Islet precursor cell (in vitro differentiated cells): Measurements from ENCODE around the gene HCN4.
A peak's percentile ranks its signal among the peaks of the same experiment; 100 is the strongest.
"Not testable (repeated sequence)": the region's sequence is repeated elsewhere in the genome, so short reads cannot be mapped to it uniquely, and the experiment has no call there.

Experiments
- DNase-seq: peaks from one replicate; pipeline ENCODE4 v3.0.0-alpha.2; 2018

Gene HCN4

DNA sequence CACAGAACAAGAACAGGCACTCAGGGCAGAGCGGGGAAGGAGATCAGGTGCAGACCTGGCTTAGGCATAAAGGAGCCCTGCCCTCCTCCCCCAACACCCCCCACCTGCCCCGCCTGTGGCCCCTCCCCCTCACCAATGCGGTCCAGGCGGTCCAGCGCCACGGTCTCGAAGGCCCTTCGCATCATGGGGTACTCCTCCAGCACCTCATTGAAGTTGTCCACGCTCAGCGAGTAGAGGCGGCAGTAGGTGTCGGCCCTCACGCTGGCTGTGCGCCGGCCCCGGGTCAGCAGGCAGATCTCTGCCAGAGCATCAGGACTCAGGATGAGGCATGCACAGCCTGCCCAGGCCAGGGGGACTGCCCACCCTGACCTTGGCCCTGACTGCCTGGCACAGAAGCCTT, 44.8 kb downstream of the HCN4 start:
- peak; percentile 45 for DNase-seq

DNA sequence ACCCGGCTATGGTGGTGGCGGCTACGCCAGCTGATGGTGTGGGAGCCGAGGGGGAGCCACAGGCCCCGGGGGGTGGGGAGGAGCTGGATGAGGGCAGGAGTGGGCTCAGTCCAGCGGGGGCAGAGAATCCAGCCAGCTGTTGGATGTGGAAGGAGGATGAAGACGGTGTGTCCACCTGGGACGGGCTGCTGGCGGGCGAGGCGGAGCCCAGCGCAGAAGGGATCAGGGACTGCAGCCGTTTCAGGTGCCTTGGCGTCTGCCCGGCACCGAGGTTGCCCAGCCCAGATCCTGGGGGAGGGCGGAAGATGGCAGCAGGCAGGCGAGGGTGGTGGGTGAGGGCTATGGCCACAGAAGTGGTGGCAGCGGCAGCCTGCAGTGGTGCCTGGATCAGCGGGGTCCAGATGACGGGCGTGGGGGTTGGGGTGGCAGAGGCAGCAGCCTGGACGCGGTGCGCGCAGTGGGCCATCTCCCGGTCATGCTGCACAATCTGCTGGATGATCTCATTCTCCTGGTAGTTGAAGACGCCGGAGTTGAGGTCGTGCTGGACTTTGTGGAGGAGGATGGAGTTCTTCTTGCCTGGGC, 45.3 kb downstream of the HCN4 start:
- no peak for DNase-seq

DNA sequence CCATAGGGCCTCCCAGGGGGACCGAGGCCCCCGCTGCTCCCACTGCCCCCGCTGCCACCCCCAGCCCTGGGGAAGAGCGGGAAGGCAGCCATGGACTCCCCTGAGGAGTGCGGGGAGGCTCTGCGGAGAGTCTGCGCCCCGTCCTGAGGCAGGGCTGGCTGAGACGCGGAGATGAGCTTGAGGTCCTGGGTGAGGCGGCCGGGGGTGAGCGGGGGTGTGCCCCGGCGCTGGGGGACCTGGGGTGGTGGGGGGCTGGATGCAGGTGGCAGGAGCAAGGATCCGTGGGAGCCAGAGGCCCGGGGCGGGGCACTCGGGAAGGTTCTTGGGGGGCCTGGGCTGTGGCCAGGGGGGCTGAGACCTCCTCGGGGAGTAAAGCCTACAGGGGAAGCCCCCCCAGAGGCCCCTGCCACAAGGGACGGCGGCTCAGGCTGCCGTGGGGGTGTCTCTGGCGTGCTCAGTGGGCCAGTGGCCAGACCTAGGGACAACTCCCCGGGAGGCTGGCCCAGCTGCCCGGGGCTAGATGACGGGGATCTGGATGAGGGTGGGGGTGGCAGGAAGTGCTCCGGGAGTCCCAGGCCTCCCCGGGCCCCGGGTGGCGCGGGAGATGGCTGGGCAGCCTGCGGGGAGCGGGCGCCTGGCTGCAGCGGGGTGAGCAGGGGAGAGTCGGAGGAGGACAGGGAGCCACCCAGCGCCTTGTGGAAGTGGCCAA, 45.9 kb downstream of the HCN4 start:
- DNase-seq = peak; percentile 51

DNA sequence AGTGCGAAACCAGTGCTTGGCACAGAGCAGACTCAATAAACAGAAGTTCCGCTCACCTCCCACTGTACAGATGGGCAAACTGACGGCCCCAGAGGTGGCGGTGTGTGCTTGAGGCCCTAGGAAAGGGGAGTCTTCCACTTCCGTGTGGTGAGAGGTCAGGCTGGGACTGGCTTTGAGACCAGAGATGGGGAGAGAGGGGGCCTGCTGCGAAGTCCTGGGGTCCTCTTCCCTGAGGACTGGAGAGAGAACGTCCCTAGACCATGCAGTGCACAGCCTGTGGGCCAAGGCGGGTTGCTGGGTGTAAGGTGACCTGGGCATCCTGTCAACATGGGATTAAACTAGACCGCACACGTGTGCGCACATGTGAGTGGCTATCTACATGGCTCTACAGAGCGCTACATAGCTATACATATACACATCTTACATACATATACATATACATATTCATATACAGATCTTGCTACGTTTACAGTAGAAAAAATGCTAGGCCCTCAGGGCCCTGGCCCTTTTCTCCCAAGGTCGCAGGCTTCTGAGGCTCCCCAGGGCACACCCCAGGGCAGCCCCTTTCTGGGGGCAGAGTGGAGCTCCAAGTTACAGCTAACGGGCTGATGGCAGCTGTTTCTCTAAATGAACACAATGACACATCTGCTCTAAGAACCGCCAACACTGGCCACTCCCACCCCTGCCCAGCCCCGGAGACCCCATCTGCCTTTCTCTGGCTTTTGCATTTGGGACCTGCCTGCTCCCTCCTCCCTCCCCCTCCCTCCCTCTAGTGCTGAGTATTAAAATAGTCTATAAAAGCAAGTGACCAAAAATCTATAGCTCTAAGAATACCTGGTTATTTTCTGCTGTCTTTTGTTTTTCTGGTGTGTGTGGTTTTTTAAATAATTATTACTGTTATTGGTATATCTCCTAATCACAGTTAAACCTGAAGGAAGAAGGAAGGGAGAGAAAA, 47.0 kb downstream of the HCN4 start:
- peak; percentile 44 for DNase-seq

DNA sequence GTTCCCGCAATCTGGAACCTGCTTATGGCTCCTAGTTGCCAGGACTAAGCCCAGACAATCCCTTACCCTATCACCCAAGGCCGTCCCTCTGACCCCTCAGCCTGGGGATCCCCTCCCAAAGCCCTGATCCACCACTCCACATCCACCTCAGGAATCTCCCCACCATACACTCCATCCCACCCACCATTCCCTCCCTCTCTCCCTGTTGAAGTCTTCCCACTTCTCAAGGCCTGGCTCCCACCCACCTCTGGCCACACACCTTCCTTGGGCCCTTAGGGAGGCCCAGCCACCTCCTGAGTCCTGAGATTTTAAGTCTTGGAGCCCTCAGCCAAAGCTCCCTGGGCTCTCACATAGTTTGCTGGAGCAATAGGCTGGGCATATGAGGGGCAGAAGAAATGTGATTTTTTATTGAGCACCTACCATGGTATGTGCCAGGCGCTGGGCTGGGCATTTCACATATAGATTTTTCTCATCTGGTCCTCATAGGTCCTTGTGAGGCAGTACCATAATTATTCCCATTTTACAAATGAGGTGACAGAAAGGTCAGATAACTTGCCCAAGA, 48.1 kb downstream of the HCN4 start:
- peak; percentile 32 for DNase-seq

DNA sequence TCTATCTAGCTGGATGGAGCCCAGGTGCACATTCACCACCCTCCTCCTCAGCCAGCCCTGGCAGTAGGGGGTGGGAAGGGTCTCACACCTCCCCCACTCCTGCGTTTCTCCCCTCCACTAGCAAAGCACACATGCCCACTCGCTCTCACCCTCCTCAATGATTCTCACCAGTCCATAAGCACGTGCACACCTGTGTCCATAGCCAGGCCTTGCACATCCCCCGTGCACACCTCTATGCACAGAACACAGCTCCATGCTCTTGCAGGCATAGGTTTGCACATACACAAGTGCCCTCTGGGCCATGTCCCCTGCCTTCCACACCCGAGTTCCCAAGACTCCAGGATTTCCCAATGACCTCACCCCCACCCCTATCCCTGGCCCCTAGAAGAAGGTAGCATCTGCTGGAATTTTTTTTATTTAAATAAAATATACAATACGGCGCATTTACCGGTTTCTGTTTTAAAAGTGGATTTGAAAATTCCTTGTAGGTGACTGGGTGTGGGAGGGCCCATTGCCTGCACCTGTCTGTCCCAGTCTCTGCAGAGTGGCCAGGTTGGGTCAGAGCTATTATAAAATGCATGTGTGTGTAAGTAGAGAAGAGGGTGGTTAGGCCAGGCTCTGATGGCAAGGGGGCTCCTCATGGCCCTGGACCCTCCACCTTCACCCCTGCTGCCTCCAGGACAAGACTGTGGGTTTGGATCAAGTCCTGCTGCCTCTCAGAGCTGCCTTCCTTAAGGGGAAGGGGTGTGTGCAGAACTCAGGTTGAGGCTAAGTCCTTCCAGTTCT, 49.1 kb downstream of the HCN4 start:
- no peak for DNase-seq

DNA sequence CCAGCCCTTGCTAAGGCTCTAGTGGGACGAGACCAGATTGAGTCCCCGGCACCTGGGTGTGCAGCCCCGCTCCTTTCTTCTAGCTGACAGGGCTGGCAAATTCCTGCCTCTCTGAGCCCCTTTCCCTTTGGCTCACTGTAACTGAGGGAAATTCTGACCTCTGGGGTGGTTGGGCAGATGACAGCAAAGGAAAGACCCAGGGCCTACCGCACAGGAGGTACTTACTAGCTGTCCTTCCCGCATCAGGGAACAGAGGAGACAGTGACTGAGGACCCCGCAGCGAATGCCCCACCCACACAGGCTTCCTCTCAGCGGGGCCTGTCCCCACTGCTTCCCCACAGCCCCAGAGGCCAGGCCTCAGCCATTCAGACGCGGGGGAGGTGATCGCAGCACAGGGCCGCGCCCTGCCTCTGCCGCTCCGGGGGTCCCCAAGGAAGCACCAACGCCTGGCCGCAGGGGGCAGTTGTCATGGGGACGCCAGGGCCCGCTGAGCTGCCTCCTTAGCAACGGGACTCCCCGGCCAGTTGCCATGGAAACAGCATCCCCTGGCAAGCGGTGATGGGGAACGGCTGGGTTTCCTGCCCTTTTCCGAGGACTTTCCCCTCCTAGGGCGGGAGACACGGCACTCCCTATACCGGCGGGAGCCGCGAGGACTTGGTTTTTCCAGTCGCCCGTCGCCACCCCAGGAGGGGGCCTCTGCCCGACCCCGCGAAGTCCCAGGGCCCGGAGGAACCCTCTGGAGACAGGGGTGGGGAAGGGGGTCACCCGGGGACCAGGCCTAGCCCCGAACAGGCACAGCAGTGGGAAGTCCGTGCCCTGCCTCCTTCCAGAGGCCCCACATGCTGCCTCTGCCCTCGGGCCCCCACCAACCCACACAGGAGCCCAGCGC, 50.1 kb downstream of the HCN4 start:
- DNase-seq = peak; percentile 57

DNA sequence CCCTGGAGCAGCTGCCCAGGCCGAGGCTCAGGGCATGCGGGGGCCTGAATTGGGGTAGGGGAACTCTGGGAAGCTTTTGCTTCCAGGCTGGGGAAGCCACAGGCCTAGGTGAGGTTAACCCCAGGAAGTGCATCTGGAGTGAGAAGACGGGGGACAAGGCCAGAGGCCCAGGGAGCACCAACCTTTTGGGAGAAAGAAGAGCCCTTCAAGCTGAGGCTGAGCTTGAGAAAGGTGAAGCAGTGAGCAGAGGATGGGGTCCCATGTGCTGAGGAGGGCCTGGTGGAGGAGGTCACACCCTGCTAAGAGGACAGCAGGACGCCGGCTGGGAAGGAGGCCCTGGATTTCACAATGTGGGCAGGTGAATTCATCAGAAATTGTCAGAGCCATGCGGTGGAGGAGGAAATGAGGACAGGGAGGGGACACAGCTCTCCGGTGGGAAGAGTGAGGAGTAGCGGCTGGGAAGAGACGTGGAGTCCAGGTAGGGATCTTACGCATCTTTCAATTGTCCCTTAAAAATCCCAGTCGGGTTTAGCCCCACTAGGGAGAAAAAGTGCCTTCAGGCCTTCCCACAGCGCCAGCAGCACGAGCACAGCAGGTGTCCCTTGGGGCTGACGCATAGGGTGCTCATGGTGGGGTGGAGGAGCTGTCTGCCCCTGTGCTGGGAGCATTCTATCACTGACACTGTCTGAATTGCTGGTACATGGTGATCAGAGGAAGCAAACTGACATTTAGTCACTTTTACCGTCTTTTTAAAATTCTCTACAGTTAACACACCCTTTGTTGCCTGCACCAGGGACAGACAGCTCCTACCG, 50.9 kb downstream of the HCN4 start:
- peak; percentile 48 for DNase-seq

DNA sequence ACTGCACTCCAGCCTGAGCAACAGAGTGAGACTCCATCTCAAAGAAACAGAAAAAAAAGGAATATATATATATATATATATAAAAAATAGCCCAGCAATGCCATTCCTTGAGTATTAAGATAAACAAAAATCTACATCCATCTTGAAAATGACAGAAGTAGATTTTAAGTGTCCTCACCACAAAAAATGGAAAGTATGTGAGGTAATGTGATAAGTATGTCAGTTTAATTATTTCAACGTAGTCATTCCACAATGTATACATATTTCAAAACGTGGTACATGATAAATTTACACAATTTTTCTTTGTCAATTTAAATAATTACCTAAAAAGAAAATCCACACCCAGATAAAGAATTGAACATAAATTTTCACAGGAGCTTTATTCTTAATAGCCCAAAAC, 54.9 kb downstream of the HCN4 start:
- DNase-seq = no peak

DNA sequence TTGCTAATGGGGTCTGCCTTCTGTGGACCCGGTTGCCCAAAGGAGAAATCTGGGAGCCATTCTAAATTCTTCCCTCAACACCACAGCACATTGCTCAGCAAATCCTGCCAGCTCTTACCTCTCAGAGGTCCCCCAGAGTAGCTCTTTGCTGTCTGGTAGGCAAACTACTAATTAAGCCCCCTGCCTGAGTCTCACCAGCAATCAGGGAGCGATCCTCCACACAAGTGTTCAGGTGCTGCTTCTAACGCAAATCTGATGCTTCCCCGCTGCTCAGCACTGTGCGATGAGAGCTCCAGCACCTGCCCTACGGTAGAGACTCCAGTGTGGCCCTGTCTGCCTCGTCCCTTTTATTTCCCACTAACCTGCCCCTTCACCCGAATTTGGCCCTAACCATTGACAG, 60.5 kb downstream of the HCN4 start:
- DNase-seq = no peak

DNA sequence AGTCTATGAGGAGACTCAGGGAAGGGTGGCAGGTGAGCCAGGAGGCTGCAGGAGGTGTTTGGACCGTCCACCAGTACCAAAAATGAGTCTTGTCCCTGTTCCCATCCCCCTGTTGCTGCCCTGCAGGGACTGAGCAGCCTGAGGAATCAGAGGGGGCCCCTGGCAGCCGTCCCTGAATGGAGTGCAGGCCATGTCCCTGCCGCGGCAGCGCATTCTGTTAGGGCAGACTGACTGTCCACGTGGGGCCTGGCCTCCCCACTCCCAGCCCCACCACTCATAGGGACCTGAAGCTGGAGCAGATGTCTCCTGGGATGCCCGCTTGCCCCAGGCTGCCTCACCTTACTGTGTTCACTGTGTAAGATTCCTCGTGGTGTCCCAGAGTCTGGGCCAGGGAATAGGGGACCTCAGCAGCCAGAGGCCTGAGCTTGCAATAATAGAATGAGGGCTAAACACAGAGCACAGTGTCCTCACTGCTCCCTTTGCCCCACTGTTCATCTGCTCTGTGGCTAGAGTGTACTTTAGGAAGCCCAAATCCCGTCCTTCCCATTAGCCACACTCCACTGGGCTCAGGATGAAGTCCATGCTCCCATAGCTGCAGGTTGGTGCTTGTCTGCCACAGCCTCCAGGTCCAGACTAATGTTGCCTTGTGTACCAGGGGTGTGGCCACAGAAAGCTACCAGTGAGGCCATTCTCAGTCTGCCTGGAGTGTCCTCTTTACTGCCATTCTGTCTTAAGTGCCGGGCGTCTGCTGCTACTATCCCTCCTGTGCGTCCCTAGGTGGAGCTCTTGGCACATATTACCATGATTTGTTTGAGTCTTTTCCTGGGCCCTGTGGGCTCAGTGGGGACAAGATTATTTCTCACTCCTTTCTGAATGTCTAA, 63.2 kb downstream of the HCN4 start:
- peak; percentile 87 for DNase-seq

DNA sequence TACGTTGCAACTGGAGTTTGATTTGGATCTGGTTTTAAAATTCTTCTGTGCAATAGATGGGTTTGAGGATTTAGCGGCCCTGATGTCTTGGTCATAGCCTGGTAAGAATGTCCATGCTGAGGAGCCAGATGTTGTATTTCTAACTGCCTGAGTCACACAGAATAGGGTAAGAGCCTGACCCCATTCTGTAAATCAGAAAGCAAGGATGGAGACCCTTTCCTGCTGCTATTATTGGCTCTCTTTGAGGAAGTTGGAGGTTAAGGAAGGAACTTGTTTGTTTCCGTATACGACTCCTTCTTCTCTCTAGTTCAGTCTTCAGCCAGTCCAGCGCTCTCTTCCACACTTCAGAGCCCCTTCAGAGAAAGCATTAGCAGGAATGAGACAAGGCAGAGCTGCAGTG, 65.1 kb downstream of the HCN4 start:
- DNase-seq = no peak

DNA sequence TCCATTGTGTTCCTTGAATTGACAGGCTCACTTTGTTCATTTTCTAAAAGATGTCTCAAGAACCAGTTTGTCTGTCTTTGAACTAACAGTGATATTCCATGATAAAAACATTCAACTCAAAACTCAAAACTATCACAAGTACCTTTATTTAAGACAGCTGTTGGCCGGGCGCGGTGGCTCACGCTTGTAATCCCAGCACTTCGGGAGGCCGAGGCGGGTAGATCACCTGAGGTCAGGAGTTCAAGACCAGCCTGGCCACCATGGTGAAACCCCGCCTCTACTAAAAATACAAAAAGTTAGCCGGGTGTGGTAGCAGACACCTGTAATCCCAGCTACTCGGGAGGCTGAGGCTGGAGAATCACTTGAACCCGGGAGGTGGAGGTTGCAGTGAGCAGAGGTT, 68.5 kb downstream of the HCN4 start:
- not testable (repeated sequence) for DNase-seq

DNA sequence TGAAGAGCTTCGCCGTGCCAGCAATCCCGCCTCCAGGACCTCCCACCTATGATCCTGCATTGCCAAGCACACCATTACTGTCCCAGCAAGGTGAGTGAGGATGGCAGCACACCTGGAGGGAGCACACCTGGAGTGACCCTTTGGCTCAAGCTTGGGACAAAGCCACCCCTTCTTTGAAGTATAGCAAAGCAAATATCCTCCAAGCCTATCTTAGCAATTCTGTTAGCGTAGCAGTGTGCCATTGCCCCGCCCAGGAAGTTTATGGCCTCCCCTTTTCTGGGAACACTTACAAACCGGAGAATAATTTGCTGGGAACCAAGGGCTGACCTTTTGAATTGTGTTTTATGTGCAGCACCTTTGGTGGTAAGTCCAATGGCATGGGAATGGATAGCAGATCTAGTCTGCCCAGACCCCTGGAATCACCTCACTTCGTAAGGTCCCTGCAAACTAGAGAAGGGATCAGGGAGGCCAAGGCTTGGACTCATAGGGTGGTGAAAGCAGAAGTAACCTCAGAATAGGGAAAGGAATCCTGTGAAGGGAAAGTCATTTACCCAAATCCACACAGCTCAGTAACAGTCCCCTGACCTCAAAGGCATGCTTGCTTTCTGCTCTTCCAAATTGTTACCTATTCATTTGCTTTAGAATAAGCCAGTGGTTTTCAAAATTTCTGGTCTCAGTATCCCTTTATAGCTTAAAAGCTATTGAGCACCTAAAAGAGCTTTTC, 70.1 kb downstream of the HCN4 start:
- no peak for DNase-seq

DNA sequence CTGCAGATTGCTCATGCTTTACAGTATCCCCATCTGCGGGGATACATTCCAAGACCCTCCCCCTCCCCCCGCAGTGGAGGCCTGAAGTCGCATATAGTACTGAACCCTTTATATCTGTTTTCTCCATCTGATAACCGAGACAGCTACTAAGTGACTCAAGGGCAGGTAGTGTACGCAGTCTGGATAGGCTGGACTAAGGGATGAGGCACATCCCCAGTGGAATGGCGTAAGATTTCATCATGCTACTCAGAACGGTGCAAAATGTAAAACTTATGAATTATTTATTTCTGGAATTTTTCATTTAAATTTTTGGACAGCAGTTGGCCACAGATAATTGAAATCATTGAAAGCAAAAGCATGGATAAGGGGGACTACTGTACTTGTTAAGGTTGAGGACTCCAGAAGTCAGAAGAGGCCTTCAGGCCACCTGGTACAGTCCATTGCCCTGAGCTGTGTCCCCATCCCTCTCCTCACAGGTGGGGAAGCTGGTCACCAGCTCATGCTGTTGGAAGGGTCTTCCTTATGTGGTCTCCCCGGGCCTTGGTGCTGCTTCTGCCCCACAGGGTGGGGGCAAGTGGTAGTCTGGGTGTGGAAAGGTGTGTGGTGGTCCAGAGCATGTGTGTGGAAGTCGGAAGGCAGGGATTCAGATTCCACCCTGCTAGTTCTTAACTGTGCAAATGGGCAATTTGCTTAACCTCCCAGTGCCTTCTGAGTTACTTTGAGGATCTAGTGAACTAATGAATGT, 72.0 kb downstream of the HCN4 start:
- no peak for DNase-seq

DNA sequence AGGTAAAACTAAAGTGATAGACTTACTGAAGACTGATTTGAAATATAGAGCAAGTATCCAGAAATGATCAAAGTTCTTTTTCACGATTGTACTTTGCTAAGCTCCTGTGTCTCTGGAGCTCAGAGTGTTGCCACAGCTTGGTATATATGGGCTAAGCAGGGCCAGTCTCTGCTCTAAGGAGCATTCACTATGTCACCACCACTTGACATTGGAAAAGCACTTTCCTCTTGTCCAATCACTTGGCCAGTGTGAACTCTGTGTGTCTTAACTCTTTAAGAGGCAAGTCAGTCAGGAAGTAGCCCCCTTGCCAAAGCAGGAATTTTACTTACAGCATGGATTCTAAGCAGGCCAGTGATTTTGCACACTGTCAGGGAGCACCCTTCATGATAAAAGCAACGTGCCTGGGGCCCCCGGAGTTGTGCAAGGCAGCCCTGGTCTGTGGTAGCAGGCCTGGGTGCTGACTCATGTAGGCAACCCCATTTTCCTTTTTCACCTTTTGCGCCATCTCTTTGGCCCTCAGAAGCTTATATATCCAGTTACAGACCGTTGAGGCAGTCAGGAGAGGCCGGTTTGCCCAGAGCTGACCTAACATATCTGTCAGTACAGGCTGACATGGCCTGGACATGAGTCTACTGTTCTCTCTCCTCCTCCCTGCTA, 73.0 kb downstream of the HCN4 start:
- DNase-seq = no peak

DNA sequence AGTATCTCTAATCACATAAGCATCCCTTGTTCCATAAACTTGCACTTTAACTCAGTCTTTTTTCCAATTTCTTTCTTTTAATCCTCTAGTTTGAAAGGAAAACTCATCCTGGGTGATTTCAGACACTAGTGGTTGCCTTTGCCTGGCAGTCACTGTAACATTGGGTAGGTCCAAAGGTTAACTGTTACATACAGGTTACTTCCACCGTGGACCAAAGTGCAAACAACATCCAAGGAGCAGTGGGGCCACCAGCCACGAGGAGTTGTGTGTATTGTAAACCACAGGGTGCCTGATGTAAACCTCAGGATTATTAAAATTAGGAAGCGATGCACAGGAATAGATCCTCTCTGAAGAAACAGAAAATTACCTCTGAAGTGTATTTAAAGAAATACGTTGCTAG, 75.0 kb downstream of the HCN4 start:
- DNase-seq = no peak

DNA sequence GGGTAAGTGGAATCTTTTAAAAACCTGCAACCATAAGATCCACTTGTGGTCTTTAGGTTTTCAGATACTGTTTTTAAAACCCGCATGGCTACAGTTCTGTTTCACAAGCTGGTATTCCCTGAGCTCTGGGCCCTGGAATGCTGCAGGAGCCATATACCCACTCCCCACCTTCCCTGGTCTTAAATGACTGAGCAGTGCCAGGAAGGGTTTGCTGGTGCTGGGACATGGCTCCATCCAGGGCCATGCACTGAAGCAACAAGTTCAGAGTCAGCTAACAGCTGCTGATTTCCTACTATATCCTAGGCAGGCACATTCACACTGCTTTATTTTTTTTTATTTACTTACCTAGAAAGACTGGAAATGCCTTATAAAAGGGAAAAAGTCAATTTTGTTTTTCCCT, 77.3 kb downstream of the HCN4 start:
- DNase-seq = no peak
